MM.1S (cell line): ENCODE data around the gene CACNB4.

Source experiments
- DNase-seq: peaks from one replicate; pipeline ENCODE4 v3.0.0-alpha.2; 2015
- H2AFZ ChIP-seq: fragments of 300-600 bp; sonication (generic); 2 replicates; pipeline ENCODE4 v1.6.0; 2016; ENCODE audit warnings: antibody characterized with exemption, low read length
- H3F3A ChIP-seq: fragments of 300-600 bp; sonication (generic); 2 replicates; pipeline ENCODE4 v1.6.1; 2016; ENCODE audit warnings: mild to moderate bottlenecking, antibody characterized with exemption, low read length, moderate library complexity, mixed read lengths; ENCODE audit not compliant: insufficient read depth
- H3K27ac ChIP-seq: fragments of 300-600 bp; sonication (generic); 2 replicates; pipeline ENCODE4 v1.5.1; 2016; ENCODE audit warnings: mild to moderate bottlenecking, low read length
- H3K27me3 ChIP-seq: fragments of 300-600 bp; sonication (generic); replicated peaks from 2 replicates; pipeline ENCODE4 v1.6.0; 2016; ENCODE audit warnings: low read length; ENCODE audit not compliant: insufficient read depth
- H3K36me3 ChIP-seq: fragments of 300-600 bp; sonication (generic); replicated peaks from 2 replicates; pipeline ENCODE4 v1.6.1; 2016; ENCODE audit warnings: mild to moderate bottlenecking, low read length, mixed read lengths; ENCODE audit not compliant: insufficient read depth
- H3K4me1 ChIP-seq: fragments of 300-600 bp; sonication (generic); 2 replicates; pipeline ENCODE4 v1.6.1; 2016; ENCODE audit warnings: low read length, mixed read lengths
- H3K4me2 ChIP-seq: fragments of 300-600 bp; sonication (generic); 2 replicates; pipeline ENCODE4 v1.6.0; 2016; ENCODE audit warnings: low read depth, low read length
- H3K4me3 ChIP-seq: fragments of 300-600 bp; sonication (generic); 2 replicates; pipeline ENCODE4 v1.5.1; 2016; ENCODE audit warnings: low read length, mixed read lengths
- H3K79me2 ChIP-seq: fragments of 300-600 bp; sonication (generic); 2 replicates; pipeline ENCODE4 v1.6.1; 2016; ENCODE audit warnings: mixed run types, low read length, mixed read lengths
- H3K9ac ChIP-seq: fragments of 300-600 bp; sonication (generic); 2 replicates; pipeline ENCODE4 v1.6.1; 2016; ENCODE audit warnings: low read length, mixed read lengths
- H3K9me2 ChIP-seq: fragments of 300-600 bp; sonication (generic); replicated peaks from 2 replicates; pipeline ENCODE4 v1.6.1; 2016; ENCODE audit warnings: mild to moderate bottlenecking, low read length, mixed read lengths; ENCODE audit not compliant: insufficient read depth
- H3K9me3 ChIP-seq: fragments of 300-600 bp; sonication (generic); replicated peaks from 2 replicates; pipeline ENCODE4 v1.6.1; 2016; ENCODE audit warnings: mild to moderate bottlenecking, low read length, mixed read lengths; ENCODE audit not compliant: insufficient read depth
- H4K20me1 ChIP-seq: fragments of 300-600 bp; sonication (generic); 2 replicates; pipeline ENCODE4 v1.6.1; 2016; ENCODE audit warnings: mild to moderate bottlenecking, low read length, moderate library complexity, mixed read lengths; ENCODE audit not compliant: insufficient read depth
- EZH2 ChIP-seq: fragments of 300-600 bp; sonication (generic); optimal IDR thresholded peaks from 2 replicates; pipeline ENCODE3; 2017; ENCODE audit warnings: low read depth, mild to moderate bottlenecking, antibody characterized with exemption, low read length, mixed read lengths
- EZH2phosphoT487 ChIP-seq: fragments of 300-600 bp; sonication (generic); IDR thresholded peaks from 2 replicates; pipeline ENCODE4 v1.6.1; 2018; ENCODE audit warnings: antibody characterized with exemption, low read length
- TF ChIP-seq, protein P1 (sequence below): fragments of 300-600 bp; sonication (generic); IDR thresholded peaks from 2 replicates; pipeline ENCODE4 v1.5.1; 2016; ENCODE audit warnings: antibody characterized with exemption, low read length, mixed read lengths

Gene CACNB4

DNA sequence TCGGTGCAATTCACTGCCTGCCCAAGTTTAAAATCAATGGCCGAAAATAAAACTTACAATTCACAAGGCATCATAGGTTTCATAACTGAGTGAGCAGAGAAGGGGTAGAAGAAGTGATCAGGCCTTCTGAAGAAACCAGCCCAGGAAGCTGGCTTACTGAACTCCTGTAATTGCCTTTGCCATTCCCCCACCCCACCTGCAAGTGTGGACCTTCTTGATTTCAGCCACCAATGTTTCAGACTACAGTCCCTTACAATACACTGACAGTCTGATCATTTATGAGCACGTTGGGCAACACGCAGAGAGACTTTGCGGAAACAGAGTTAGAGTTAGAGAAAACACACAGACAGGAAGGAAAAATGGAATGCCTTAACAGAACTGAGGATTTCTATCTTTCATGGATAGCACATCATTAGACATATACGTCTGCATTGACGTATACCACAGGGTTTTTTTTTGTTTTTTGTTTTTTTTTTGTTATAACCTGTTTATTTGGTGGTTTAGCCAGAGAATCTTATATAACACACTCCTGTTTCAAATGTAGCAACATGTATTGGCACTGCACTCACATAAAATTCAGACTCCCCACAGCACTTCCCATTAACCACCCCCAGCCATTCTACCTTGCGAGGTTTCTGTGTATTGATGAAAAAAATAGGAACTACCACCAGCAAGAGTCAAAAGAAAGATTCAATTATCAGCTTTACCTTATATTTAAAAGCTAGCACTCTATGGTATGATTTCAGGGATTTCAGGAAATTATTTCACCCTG is 126.4 kb downstream of the CACNB4 start:
- Histone ChIP-seq H2AFZ (no peak overlapping the region), H3K36me3 (no peaks in the 10 kb centered on the region), H3K9me2 (no peaks in the 10 kb centered on the region), H3F3A (no peaks in the 10 kb centered on the region; the same call in 1 of the 2 replicates), H3K79me2 (no peaks in the 10 kb centered on the region), H3K4me3 (no peak overlapping the region), H3K27ac (no peak overlapping the region), H3K9me3 (no peaks in the 10 kb centered on the region), H3K4me2 (no peak overlapping the region), H3K9ac (no peak overlapping the region), H3K27me3 (no peaks in the 10 kb centered on the region), H4K20me1 (no peaks in the 10 kb centered on the region), H3K4me1 (peaks cover 10% of the 10 kb centered on the region)
- TF ChIP-seq, protein P1, sequence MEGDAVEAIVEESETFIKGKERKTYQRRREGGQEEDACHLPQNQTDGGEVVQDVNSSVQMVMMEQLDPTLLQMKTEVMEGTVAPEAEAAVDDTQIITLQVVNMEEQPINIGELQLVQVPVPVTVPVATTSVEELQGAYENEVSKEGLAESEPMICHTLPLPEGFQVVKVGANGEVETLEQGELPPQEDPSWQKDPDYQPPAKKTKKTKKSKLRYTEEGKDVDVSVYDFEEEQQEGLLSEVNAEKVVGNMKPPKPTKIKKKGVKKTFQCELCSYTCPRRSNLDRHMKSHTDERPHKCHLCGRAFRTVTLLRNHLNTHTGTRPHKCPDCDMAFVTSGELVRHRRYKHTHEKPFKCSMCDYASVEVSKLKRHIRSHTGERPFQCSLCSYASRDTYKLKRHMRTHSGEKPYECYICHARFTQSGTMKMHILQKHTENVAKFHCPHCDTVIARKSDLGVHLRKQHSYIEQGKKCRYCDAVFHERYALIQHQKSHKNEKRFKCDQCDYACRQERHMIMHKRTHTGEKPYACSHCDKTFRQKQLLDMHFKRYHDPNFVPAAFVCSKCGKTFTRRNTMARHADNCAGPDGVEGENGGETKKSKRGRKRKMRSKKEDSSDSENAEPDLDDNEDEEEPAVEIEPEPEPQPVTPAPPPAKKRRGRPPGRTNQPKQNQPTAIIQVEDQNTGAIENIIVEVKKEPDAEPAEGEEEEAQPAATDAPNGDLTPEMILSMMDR = no peak
- TF ChIP-seq EZH2 (no peak), EZH2phosphoT487 (no peak)
- DNase-seq = no peak

DNA sequence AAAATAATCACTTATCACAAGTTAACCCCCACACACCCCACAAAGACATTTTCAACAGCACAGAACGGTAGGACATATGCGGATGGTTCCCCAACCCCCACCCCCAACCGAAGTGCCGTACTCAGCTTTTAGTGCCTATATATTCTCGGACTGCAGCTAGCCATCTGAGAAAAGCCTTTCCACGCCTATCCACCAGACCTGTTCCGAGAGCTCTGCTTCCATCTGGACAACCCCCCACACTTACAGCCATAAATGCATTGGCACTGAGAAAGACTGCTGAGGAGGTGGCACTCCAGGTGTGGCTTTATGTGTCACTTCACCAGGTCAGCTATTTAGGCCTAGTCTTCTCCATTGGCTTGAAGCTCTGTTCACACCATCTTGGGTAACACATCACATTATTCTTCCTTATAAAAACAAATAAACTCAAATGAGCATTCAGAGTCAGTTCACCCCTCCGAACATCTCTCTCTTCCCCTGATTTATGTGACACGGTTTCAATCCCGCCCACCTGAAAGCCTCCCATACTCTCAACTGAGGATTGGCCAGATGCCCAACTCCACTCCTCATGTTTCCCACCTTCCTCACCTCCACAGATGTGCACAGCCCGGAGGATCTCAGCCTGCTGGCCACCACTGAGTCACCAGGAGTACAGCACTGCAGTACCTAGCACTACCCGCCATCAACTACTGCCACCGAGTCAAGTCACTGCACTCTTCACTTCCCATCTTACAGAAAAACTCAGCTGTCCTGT is 127.4 kb downstream of the CACNB4 start:
- H3K4me2 ChIP-seq = no peak overlapping the region
- H3K9ac ChIP-seq = no peak overlapping the region
- H3K27me3 ChIP-seq = no peaks in the 10 kb centered on the region
- no peak overlapping the region for H3K4me3 ChIP-seq
- H3K36me3 ChIP-seq = no peaks in the 10 kb centered on the region
- no peaks in the 10 kb centered on the region; the same call in 1 of the 2 replicates for H3F3A ChIP-seq
- H3K9me3 ChIP-seq = no peaks in the 10 kb centered on the region
- no peak overlapping the region for H3K27ac ChIP-seq
- no peak for DNase-seq
- TF ChIP-seq, protein P1 = no peak
- TF ChIP-seq EZH2phosphoT487 (no peak), EZH2 (no peak)
- peaks cover 4% of the 10 kb centered on the region; the same call in 1 of the 2 replicates for H3K4me1 ChIP-seq
- H3K79me2 ChIP-seq = no peaks in the 10 kb centered on the region
- H2AFZ ChIP-seq = no peak overlapping the region
- no peaks in the 10 kb centered on the region for H4K20me1 ChIP-seq
- H3K9me2 ChIP-seq = no peaks in the 10 kb centered on the region

DNA sequence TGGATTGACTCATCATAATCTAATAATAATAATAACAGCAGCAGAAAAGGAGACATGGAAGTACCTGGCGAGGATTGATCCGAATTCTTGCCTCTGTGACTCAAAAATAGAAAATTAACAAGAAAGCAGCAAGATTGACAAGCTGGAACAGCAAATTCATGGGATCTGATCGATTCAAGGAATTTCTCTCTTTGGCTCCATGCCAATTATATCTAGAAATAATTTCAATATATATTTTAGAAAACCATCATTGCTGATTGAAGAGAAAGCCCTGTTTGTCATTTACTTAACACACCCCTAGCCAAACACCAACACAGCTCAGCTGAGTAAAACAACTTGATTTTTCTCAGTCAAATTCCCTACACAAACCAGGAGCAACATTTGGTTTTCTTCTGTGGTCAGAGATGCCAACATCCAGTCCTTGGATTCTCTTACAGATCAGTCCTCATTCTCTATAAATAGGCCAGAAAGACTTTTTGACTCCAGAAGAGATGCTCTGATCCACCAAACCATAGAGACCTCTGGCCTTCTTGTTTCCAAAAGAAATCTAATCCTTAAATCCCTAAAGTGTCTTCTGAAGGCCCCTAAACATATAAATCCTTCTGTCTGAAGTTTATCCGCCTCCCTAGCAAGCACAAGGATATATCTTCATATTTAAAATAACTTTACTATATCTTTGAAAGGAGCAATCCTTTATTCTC is 129.9 kb downstream of the CACNB4 start:
- H4K20me1 ChIP-seq = no peaks in the 10 kb centered on the region
- TF ChIP-seq, protein P1 = no peak
- no peak for TF ChIP-seq EZH2phosphoT487
- no peak for TF ChIP-seq EZH2
- no peaks in the 10 kb centered on the region for H3K9me3 ChIP-seq
- no peaks in the 10 kb centered on the region for H3K79me2 ChIP-seq
- H3K27me3 ChIP-seq = no peaks in the 10 kb centered on the region
- H3K27ac ChIP-seq = no peak overlapping the region
- no peak overlapping the region for H3K4me2 ChIP-seq
- no peaks in the 10 kb centered on the region for H3K4me1 ChIP-seq
- no peak overlapping the region for H3K9ac ChIP-seq
- no peak overlapping the region for H3K4me3 ChIP-seq
- H3K36me3 ChIP-seq = no peaks in the 10 kb centered on the region
- H3K9me2 ChIP-seq = no peaks in the 10 kb centered on the region
- DNase-seq = no peak
- H2AFZ ChIP-seq = no peak overlapping the region
- H3F3A ChIP-seq = no peaks in the 10 kb centered on the region
